ENCODE data around the gene IL33.

- TF ChIP-seq, protein P1, sequence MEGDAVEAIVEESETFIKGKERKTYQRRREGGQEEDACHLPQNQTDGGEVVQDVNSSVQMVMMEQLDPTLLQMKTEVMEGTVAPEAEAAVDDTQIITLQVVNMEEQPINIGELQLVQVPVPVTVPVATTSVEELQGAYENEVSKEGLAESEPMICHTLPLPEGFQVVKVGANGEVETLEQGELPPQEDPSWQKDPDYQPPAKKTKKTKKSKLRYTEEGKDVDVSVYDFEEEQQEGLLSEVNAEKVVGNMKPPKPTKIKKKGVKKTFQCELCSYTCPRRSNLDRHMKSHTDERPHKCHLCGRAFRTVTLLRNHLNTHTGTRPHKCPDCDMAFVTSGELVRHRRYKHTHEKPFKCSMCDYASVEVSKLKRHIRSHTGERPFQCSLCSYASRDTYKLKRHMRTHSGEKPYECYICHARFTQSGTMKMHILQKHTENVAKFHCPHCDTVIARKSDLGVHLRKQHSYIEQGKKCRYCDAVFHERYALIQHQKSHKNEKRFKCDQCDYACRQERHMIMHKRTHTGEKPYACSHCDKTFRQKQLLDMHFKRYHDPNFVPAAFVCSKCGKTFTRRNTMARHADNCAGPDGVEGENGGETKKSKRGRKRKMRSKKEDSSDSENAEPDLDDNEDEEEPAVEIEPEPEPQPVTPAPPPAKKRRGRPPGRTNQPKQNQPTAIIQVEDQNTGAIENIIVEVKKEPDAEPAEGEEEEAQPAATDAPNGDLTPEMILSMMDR (IDR thresholded peaks at IDR 0.05), result no peak
- TF ChIP-seq POLR2AphosphoS5 (IDR thresholded peaks at IDR 0.05) (no peak), POLR2A (IDR thresholded peaks at IDR 0.05) (no peak)
Measured at GRCh38 chr9:6239694-6240093, 24.1 kb downstream of the IL33 start.
